Measurements from ENCODE around the gene CELA1.

CELA1 gene

GRCh38 chr12:51371295-51371953 lies 24.9 kb upstream of the CELA1 start:
- Histone ChIP-seq H3K9me3 (ENCODE audit: low read length) (no peaks in the 10 kb centered on the region), H3K4me3 (ENCODE audit: low read depth, low read length, poor library complexity, severe bottlenecking) (no peak overlapping the region), H3K79me2 (ENCODE audit: insufficient read depth, low read length) (no peaks in the 10 kb centered on the region), H3K9me2 (ENCODE audit: low read depth, low read length) (no peaks in the 10 kb centered on the region), H3K36me3 (ENCODE audit: insufficient read depth, low read length) (no peaks in the 10 kb centered on the region), H3K4me2 (ENCODE audit: low read length) (no peak overlapping the region), H3K27ac (ENCODE audit: low read depth, low read length, poor library complexity, severe bottlenecking) (no peak overlapping the region), H3K9ac (ENCODE audit: low read length) (no peak overlapping the region), H3K27me3 (ENCODE audit: insufficient read depth, low read length) (0 out of 2 replicates have a peak, but pooled peaks cover 3% of the 10 kb centered on the region), H4K20me1 (ENCODE audit: insufficient read depth, low read length) (no peaks in the 10 kb centered on the region), H2AFZ (ENCODE audit: low read length) (no peak overlapping the region), H3F3A (ENCODE audit: insufficient read depth, low read length) (no peaks in the 10 kb centered on the region), H3K4me1 (ENCODE audit: insufficient read depth, low read length, severe bottlenecking) (peaks cover 9% of the 10 kb centered on the region)
- no peak for TF ChIP-seq CTCF (IDR thresholded peaks at IDR 0.05; ENCODE audit: low read length)
- no peak for TF ChIP-seq EZH2 (IDR thresholded peaks at IDR 0.05; ENCODE audit: borderline replicate concordance, low read length)

DNA sequence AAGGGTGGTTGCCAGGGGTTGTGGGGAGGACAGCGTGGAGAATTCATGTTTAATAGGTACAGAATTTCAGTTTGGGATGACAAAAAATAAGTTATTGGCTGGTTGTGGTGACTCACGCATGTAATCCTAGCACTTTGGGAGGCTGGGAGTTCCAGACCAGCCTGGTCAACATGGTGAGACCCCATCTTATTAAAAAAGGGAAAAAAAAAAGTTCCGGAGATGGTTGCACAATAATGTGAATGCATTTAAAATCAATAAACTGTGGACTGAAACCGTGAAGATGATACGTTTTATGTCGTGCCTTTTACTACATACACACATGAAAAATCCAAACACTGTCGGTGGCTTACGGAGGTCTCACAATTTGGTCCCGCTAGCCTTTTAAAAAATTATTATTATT lies 24.2 kb upstream of the CELA1 start:
- Histone ChIP-seq H2AFZ (ENCODE audit: low read length) (no peak overlapping the region), H3K27ac (ENCODE audit: low read depth, low read length, poor library complexity, severe bottlenecking) (no peak overlapping the region), H3K9ac (ENCODE audit: low read length) (no peak overlapping the region), H3K36me3 (ENCODE audit: insufficient read depth, low read length) (no peaks in the 10 kb centered on the region), H3K79me2 (ENCODE audit: insufficient read depth, low read length) (no peaks in the 10 kb centered on the region), H3K4me1 (ENCODE audit: insufficient read depth, low read length, severe bottlenecking) (peaks cover 9% of the 10 kb centered on the region), H3K4me3 (ENCODE audit: low read depth, low read length, poor library complexity, severe bottlenecking) (no peak overlapping the region), H3K4me2 (ENCODE audit: low read length) (no peak overlapping the region), H3F3A (ENCODE audit: insufficient read depth, low read length) (no peaks in the 10 kb centered on the region), H3K27me3 (ENCODE audit: insufficient read depth, low read length) (no peaks in the 10 kb centered on the region), H3K9me3 (ENCODE audit: low read length) (no peaks in the 10 kb centered on the region), H3K9me2 (ENCODE audit: low read depth, low read length) (no peaks in the 10 kb centered on the region), H4K20me1 (ENCODE audit: insufficient read depth, low read length) (no peaks in the 10 kb centered on the region)
- TF ChIP-seq EZH2 (IDR thresholded peaks at IDR 0.05; ENCODE audit: borderline replicate concordance, low read length): no peak
- no peak for TF ChIP-seq CTCF (IDR thresholded peaks at IDR 0.05; ENCODE audit: low read length)

GRCh38 chr12:51369581-51369980 lies 23.1 kb upstream of the CELA1 start:
- Histone ChIP-seq H3K9me3 (ENCODE audit: low read length) (no peaks in the 10 kb centered on the region), H3K27me3 (ENCODE audit: insufficient read depth, low read length) (no peaks in the 10 kb centered on the region), H3K4me1 (ENCODE audit: insufficient read depth, low read length, severe bottlenecking) (peaks cover 9% of the 10 kb centered on the region), H3K9ac (ENCODE audit: low read length) (no peak overlapping the region), H3K9me2 (ENCODE audit: low read depth, low read length) (no peaks in the 10 kb centered on the region), H3K36me3 (ENCODE audit: insufficient read depth, low read length) (no peaks in the 10 kb centered on the region), H3K4me3 (ENCODE audit: low read depth, low read length, poor library complexity, severe bottlenecking) (no peak overlapping the region), H2AFZ (ENCODE audit: low read length) (no peak overlapping the region), H3K4me2 (ENCODE audit: low read length) (no peak overlapping the region), H3K79me2 (ENCODE audit: insufficient read depth, low read length) (no peaks in the 10 kb centered on the region), H3F3A (ENCODE audit: insufficient read depth, low read length) (no peaks in the 10 kb centered on the region), H3K27ac (ENCODE audit: low read depth, low read length, poor library complexity, severe bottlenecking) (no peak overlapping the region), H4K20me1 (ENCODE audit: insufficient read depth, low read length) (no peaks in the 10 kb centered on the region)
- TF ChIP-seq EZH2 (IDR thresholded peaks at IDR 0.05; ENCODE audit: borderline replicate concordance, low read length) (no peak), CTCF (IDR thresholded peaks at IDR 0.05; ENCODE audit: low read length) (no peak)
